Middle frontal gyrus (tissue), 1 donor: ENCODE results near the gene TET2.

ENCODE experiments used
- DNase-seq: peaks from one replicate; pipeline ENCODE4 v3.0.0-alpha.2; 2015; ENCODE audit warnings: low spot score; ENCODE audit errors: extremely low spot score

Gene TET2

GRCh38 chr4:105146276-105147015 lies at the start of gene TET2:
TSS of gene TET2 (plus strand) at chr4:105146876. CDS start at chr4:105233943, 87,067 bp downstream.
- peak; percentile 74 for DNase-seq

DNA sequence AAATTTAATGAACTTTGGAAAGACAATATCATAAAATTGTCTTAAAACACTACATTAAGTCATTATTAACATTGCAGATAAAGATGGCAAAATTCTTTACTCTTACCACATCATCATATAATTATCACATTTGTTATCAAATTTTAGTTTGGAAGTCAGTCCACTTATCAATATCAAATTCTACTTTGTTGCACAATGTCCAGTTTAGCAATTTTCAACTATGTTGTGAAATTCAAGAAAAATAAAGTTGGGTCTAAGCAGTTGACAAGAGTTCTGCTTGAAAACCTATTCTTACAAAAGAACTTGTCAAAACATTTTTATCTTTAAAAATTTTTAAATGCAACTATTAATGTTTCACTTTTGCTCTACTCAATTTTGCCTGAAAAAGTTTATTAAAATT lies 44.7 kb upstream of the TET2 start:
- no peak for DNase-seq

DNA sequence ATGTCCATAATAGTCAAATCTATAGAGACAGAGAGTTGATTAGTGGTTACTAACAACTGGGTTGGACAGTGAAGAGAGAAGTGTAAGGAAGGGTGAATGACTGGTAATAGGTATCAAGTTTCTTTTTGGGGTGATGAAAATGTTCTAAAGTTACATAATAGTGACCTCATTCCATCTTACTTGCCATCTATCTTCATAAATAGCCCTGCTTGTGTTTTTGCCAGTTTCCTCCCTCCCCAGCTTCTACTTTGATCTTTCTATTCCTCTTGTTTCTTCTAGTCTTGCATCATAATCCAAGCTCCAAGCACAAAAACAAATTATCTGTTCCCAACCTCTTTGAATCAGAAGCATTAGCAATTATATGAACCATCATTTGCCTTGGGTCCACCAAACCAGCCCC lies 40.2 kb upstream of the TET2 start:
- DNase-seq: no peak

GRCh38 chr4:105107095-105107856 lies 39.4 kb upstream of the TET2 start:
- no peak for DNase-seq

DNA sequence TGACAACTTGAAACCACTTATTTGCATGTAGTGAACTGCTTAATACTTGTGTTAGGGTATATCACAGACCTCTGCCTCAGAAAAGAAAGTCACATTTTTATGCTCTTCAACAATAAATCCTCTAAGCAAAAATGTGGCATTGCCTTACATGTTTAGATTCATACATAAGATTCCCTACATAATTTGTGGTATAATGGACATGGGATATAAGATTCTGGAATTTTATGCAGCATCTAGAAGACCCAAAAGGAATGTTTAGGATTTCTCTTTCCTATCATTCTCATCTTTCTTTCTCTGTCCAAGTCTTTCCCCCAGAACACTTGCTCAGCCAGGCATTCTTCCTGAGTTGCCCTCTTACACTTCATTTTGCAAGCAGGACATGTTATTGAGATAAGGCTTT lies 37.7 kb upstream of the TET2 start:
- DNase-seq: no peak

- DNase-seq: no peak
These were observed 34.4 kb upstream of the TET2 start for GRCh38 chr4:105112274-105112673.

DNA sequence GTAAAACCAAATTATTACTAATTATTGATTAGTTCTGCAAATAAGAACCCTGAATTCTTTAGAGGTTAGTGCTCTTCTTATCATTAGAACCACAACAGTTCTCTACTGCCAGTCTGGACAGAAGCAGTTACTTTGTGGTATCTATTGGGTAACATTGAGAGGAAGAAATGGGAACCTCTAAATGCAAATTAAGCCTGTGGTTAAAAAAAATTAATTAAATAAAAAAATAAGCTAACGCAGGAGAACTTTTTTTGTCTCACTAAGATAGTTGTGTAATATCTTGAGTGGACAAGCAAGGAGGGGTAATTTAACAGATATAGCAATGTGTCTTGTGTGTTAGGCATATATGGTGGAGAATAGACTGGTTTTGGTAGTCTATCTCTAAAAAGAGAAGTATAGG lies 32.9 kb upstream of the TET2 start:
- DNase-seq: no peak

- DNase-seq: no peak
These were observed 29.9 kb upstream of the TET2 start for GRCh38 chr4:105116616-105117319.

DNA sequence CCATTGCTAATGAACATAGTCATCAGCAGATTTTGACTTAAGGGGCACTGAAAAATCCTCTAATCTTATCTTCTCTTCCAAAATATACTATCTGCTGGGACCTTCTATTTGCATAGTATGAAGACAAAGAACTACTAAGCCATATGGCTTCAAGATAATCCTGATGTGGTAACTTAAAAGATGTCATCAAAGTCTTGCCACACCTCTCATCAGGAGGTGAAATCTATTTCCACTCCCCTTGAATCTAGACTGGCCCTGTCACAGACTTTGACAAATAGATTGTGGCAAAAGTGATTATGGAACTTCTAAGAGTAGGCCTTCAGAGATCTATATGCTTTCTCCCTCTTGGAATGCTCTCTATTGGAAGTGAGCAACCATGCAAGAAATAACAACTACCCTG lies 27.3 kb upstream of the TET2 start:
- no peak for DNase-seq

DNA sequence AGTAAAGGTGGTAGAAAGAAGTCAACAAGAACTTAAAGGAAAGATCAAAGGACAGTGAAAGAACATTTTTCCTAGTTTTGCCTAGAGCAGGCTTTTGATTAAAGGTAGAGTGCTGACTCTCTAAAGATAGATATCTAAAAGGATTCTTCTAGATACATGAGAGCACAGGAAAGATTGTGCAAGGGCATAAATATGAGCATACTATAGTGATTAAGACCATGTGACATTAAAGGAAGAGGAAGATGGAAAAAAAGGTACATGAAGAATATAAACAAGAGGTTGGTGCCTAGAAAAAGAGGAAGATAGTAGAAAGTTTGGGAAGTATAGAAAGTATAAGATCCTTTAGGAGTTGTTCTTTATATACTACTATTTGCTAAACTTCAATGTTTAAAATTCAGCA lies 26.1 kb upstream of the TET2 start:
- DNase-seq: no peak

GRCh38 chr4:105122350-105122749 lies 24.3 kb upstream of the TET2 start:
- no peak for DNase-seq

DNA sequence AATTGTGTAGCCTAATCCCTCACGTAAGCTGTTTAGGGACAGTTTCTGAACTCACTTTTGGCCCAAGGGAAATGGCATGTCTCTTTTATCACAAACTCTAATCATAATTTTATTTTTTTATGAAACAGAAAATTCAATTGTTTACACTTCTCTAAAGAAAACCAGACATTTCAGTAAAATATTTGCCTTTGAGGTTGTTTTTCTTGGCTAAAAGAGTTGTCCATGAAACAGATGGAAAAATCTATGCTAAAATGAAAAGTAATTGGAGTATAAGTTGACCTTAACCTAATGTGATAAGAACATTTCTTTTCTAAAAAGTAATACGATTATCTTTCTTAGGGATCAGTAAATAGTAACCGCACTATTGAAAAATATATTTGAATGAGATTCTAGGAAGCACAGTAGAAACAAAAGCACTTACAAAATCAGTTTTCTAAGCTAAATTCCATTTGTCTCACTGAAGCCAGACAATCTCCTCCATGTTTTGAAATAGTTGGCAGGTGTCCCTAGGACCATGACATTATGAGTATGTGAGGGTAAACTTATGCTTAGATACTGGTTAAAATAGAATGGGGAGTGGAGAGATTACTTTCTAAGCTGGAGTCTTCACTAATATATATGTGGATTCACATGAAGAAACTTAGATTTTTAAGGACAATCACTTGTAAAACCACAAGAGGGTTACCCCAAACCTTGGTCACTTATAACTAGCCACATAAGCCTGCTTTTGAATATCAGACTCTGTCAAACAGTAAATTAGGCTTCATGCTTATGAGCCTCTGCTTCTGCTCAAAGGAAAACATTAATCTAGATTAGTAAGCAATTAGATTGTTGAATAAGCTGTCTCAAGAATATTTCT lies 20.1 kb upstream of the TET2 start:
- DNase-seq: no peak

DNA sequence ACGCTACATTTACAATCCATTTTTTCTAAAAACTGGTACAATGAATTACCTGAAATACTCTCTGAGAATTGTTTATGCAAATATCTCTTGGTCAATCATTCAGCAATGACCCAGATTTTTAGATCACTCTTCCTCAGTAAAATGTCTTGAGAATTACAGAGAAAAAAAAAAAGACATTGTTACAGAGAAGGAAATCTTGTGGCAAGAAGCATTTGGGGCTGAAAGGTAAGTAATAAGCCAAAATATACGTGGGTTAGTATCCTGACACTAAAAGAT lies 19.6 kb upstream of the TET2 start:
- DNase-seq: no peak

DNA sequence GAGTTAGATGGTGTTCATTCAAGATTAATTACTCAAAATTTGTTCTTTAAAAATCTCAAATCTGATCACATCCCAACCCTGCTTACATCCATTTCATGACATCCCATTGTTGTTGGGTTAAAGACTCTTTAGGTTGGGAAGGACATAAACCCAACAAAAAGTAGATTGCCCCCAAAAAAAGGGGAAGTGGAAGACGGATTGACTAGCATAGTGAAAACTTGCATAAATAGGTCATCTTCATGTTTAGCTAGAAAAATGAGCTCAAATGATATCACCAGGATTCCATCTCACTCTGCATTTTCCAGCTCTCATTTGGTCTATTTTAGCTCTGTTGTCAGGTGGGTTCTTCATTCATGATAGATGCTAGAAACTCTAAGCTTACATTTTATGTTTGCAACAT lies 18.5 kb upstream of the TET2 start:
- no peak for DNase-seq

GRCh38 chr4:105129286-105130040 lies 17.2 kb upstream of the TET2 start:
- no peak for DNase-seq

DNA sequence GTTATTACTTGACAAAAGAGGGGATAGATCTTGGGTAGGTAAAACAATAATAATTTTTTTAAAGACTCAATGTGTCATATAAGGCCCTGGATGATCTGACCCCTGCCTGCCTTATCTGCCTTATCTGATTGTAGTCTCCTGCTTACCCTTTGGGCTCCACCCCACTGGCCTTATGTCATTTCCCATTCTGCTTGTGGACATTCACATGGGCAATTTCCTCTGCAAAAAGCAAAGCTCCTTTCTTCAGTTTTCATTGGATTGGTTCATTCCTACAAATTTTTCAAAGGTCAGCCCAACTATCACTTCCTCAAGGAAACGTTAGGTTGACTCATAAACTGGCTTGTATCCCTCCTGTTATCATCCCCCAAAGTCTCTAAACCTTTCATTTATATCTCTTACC lies 15.7 kb upstream of the TET2 start:
- DNase-seq: no peak

DNA sequence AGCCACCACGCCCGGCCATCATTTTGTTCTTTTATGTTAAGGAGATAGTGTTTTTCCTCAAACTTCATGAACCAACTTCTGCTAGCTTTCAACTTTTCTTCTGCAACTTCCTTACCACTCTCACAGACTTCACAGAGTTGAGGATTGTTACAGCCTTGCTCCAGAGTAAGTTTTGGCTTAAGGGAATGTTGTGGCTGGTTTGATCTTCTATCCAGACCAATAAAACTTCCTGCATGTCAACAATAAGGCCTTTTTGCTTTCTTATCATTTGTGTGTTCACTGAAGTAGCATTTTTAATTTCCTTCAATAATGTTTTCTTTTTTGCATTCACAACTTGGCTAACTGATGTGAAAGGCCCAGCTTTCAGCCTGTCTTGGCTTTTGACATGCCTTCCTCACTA lies 12.7 kb upstream of the TET2 start:
- DNase-seq: no peak

DNA sequence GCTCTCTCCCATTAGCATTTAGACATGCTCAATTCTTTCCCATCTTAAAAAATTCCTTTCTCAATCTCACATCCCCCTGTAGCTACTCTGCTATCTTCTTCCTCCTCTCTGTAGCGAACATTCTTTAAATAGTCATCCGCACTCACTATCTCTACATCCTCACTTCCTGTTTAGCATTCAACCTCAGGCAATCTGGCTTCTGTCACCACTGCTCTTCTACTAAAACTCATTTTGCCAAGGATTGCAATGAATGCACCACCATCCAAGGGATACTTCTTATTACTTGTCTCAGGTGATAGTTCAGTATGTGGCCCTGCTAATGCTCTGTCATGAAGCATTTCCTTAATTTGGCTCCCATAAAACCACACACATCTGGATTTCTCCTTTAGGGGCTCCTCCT lies 10.9 kb upstream of the TET2 start:
- DNase-seq: no peak

- DNase-seq: no peak
These were observed 9.4 kb upstream of the TET2 start for GRCh38 chr4:105137121-105137875.

GRCh38 chr4:105139646-105140045 lies 7.0 kb upstream of the TET2 start:
- no peak for DNase-seq
